GM19240 (cell line): Measurements from ENCODE around the gene RGS9BP.
"Not testable (repeated sequence)": the region's sequence is repeated elsewhere in the genome, so short reads cannot be mapped to it uniquely, and the experiment has no call there.

ENCODE experiments used
- DNase-seq: peaks from one replicate; pipeline ENCODE4 v3.0.0; 2011; ENCODE audit warnings: low spot score; ENCODE audit not compliant: insufficient read length

RGS9BP gene

DNA sequence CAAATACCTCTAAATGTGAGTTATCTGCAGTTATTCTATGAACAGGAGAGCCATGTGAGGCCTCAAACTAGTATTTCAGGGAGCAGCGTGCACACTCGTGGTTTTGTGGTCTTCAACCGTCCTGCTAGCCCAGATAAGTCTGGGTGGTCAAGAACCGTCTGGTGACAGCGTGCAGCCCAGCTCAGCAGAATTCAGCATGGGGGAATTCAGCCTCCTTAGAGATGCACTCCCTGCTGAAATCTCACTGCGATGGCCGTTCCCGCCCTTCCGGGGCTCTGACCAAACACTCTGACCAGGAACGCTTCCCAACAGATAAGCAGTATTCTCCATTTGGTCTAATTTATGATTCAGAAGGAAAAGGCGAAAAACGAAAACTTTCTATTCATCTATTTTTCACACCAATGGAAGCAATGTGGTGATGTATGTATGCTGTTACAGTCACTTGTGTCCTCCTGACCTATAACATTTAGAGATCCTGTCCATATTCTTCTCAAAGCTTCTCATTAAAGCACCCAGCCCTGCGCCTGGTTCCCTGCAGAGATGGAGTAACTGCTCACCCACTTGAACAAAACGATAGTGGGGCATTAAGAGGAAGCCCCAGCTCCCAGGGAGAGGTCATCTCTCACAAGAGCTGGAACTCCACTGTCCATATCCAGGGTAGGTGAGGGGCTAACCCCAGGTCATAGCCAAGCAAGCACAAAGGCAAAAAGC, 3.6 kb upstream of the RGS9BP start:
- no peak for DNase-seq

DNA sequence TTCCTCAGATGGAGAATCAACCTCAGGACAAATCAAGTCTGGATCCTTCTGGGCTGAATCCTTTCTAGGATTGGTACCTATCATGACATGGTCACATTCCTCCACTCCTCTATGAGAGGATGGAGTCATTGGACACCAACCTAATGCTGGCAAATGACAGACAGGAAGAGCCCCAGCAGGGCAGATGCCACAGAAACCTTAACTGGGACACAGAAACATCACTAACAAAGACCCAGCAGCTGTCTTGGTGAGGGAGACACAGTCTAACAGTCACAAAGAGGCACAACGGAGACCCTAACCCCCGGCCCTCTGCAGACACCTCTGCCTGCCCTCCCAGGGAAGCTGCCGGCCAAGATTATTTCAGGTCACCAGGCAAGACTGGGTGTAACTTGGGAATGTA, 2.8 kb upstream of the RGS9BP start:
- no peak for DNase-seq

DNA sequence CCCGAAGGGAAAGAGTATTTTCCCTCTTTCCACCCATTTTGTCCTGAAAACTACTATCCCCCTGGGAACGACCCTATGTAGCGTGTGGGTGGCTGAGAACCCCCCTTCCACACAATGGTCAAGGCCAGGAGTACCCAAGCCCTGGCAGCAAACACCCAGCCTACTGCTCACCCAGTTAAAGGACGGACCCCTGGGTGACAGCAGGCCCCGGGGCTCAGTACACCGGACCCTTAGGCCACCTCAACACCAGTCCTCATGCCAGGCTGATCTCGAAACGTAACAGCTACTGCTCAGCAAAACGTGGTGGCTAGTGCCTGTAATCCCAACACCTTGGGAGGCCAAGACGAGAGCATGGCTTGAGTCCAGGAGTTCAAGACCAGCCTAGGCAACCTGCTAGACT, 2.1 kb upstream of the RGS9BP start:
- no peak for DNase-seq

DNA sequence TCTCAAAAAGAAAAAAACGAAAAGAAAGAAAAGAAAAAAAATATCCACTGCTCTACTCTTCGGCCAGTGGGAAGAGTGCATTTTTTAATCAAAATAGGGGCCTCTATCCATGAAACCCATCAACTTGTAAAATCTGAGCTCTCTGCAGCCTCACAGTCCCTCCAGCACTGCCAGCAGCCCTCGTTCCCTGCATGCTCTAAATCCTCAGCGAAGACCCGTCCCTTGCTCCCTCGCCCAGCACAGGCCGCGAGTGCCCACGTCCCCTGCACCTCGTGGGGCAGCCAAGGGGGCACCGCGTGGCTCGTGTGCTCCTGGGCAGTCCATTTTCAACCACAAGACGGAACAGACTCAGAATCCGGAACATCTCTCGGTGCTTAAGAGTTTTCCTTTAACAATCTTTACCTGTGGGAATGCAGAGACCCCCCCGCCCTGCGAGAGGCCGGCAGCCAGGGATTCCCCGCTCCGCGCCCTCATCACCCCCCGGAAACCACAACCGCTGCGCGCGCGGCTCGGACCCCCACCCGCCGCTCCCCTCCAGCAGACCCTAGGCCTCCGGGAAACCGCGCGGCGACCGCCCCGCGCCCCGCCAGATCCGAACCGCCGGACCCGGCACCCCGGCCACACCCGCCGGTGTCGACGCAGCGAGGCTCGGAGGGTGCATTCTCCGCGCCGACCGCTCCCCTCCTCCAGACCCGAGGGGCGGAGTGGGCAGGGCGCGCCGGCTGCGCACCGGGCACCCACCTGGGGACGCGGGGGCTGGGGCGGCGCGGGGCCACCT, 1.3 kb upstream of the RGS9BP start:
- DNase-seq = no peak

DNA sequence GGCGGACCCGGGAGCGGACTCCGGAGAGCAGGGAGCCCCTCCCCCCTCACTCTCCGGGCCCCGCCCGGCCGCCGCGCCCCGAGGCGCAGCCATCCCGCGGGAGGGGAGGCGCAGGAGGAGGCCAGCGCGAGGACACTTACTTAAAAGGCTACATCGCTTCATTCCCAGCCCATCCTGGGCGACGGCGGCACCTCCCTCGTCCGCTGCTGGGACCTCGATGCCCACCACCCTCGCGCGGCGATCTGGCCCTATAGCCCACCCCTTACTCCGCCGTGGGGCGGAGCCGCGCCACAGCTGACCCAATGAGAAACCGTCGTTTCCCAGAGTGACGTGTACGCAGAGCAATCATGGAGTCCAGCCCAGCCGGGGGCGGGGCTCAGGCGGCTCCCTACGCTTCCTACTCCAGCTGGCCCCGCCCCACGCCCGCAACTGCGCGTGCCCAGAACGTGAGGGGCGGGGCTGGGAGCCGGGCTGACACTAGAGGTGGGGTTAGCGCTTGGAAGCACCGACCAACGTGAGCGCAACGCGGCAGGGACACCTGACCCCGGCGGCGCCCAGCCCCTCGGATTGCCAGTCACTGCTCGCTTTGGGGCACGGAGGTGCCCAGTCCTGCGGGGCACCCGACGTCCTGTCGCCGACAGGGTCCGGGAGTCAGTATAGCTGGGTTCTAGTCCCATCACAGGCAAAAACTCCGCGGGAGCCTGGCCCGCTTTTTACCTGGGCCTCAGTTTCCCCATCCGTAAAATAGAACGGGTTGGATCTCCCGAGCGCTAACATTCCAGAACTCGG, 523 bp upstream of the RGS9BP start, which contains the start of gene ANKRD27:
TSS of gene ANKRD27 (minus strand) at position 250 of the 789 bp plus-strand sequence. CDS start 16,165 bp downstream, outside the sequence.
- DNase-seq = peak; percentile 91

DNA sequence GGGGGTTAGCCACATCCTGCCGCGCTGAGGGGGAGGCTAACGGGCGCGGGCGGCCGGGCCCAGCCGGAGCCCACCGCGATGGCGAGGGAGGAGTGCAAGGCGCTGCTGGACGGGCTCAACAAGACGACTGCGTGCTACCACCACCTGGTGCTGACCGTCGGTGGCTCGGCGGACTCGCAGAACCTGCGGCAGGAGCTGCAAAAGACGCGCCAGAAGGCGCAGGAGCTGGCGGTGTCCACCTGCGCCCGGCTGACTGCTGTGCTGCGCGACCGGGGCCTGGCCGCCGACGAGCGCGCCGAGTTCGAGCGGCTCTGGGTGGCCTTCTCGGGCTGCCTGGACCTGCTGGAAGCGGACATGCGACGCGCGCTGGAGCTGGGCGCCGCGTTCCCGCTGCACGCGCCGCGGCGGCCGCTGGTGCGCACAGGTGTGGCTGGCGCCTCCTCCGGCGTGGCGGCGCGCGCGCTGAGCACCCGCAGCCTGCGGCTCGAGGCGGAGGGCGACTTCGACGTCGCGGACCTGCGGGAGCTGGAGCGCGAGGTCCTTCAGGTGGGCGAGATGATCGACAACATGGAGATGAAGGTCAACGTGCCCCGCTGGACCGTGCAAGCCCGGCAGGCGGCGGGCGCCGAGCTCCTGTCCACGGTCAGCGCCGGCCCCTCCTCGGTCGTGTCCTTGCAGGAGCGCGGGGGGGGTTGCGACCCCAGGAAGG, 692 bp downstream of the RGS9BP start:
- no peak for DNase-seq

DNA sequence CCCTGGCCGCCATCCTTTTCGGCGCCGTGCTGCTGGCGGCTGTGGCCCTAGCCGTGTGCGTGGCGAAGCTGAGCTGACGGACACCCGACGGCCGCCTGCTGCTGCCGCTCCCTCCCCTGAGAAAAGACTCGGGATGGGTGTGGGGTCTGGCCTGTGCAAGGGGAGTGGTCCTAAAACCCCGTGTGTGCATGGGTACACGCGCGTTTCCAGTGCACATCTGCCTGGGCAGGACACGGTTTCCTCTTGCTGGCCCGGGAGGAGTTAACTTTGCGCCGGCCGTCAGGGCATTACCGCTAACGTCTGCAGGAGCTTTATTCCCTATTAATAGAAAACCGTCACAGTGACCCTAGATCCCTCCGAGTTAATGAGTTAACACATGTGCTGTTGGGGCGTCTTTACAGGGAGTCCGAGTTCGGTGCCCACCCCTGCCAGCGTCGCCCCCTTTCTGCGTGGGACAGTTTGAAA, 1.3 kb downstream of the RGS9BP start:
- no peak for DNase-seq

DNA sequence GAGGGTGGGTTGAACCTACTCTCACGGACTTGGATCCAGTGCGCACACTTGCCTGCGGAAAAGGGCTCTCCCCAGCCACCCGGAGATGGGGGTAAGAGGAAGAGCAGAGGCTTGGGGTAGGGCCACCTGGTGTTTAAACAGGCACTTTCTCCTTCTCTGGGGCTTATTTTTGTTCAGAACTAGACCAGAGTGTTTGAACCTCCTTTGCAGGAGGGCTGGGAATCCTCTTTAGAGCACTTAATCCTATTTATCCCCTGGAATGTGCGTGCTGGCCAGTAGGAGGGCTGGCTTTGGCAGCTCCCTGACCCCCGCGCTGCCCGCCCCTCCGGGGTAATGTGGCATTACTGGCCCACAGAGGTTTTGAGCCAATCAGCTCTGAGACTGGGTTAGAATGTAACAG, 2.0 kb downstream of the RGS9BP start:
- no peak for DNase-seq

DNA sequence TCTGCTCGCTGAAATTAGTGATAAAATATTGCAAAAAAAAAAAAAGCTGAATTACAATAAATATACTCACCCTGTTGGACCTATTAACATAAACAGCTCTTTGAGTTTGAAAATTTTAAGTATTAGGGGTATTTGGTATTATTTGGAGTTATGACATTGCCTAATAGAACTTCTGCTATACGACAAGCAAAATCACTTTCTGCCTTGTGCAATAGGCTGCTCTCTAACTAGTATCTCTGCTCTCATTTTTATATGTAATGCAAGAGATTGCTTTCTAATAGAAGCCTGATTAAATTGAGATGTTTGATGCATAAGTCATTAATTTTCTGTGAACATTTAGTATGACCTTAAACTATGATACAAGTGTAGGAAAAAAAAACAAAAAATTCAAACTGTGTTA, 5.3 kb downstream of the RGS9BP start:
- no peak for DNase-seq

DNA sequence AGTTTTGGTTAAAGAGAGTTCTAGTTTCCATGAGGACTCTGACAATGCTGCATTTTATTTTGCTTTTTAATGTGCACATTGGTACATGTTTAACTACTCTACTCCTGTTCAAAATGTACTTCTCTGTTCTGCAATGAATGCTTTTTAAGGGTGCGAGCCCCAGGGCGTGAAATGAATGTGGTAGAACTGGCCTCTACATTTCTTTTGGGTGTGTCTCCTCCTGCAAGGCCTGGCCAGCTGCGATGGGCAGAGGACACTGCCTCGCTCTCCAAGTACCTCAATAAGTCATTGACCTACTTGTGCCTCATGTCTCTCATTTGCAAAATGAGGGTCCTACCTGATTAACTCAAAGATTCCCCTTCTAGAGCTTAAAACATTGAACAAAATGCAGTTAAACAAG, 6.7 kb downstream of the RGS9BP start:
- DNase-seq = no peak

DNA sequence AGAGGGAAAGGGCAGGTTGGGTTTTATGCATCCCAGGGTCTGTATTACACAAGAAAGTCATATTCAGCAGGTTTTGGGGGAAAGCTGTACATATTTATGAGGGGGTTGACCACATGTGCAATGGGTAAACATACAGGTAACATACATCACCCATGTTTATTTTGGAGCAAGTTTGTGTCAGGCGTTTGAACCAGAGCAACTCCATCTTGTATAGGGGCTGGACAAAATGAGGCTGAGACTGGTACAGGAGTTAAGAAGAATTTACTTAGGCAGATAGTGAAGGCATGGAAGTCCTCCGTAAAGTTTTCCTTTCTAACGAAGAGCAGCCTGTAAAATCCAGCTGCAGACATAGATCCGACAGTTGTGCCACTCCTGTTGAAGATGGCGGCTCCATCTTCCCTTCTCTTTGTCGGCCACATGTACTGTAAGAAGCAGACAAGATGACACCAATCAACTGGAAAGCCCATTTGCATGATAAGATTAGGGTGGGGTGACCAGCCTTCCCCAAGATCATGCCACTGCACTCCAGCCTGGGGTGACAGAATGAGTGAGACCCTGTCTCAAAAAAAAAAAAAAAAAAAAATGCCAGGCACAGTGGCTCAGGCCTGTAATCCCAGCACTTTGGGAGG, 11.3 kb downstream of the RGS9BP start:
- no peak for DNase-seq

DNA sequence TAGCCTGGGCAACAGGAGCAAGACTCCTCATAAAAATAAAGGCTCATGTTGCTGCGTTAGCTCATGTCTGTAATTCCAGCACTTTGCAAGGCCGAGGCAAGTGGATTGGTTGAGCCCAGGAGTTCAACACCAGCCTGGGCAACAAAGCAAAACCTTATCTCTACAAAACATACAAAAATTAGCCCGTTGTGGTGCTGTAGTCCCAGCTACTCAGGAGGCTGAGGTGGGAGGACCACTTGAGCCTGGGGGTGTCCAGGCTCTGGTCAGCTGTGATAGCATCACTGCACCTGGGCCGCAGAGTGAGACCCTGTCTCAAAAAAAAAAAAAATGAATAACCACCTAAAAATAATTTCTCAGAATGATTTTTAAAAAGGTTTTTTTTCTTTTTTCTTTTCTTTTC, 12.0 kb downstream of the RGS9BP start:
- DNase-seq = no peak

DNA sequence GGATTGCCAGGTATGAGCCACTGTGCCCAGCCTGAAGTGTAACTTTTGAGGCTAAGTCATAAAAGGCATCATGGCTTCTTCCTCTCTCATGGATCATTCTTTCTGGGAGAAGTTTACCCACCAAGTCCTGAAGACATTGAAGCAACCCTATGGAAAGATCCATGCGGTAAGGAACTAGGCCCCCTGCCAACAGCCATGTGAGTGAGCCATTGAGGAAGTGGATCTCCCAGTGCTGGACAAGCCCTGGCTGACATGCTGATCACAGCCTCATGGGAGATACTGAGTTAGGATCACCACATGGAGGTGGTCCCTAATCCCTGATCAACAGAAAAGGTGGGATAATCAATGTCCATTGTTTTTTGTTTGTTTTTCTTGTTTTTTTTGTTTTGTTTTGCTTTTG, 12.7 kb downstream of the RGS9BP start:
- no peak for DNase-seq

DNA sequence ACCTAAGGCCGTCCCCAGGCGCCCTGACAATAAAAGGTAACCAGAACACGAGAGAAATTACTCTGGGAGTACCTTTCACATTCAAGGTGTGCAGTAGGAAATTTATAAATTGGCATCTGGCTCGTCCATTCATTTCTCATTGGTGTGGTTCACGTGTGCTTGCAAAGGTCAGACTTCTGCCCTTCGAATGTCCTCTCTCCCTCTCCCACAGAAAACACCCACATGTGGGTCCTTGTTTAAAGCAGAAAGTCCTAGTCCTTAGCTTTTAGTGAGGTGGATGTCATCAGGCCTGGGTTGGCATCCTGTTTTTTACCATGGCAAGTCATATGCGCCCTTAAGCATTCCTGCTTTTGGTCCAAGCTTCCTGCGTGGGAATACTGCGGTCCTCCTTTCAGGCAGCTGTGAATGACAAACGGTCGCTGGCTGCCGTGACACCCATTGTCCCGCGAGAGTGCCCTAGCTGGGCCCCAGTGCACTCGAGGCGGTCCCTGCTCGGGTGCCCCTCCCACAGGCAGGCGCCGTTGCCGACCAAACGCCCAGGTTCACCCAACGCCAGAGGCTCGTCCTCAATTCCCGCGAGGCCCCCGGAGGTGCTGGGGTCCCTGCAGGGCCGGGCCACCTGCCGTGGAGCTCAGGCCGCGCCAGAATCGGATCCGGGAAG, 15.8 kb downstream of the RGS9BP start, which contains the start of gene NUDT19:
TSS of gene NUDT19 (plus strand) at position 531 of the 661 bp plus-strand sequence. CDS start 140 bp downstream, outside the sequence.
- peak; percentile 86 for DNase-seq

DNA sequence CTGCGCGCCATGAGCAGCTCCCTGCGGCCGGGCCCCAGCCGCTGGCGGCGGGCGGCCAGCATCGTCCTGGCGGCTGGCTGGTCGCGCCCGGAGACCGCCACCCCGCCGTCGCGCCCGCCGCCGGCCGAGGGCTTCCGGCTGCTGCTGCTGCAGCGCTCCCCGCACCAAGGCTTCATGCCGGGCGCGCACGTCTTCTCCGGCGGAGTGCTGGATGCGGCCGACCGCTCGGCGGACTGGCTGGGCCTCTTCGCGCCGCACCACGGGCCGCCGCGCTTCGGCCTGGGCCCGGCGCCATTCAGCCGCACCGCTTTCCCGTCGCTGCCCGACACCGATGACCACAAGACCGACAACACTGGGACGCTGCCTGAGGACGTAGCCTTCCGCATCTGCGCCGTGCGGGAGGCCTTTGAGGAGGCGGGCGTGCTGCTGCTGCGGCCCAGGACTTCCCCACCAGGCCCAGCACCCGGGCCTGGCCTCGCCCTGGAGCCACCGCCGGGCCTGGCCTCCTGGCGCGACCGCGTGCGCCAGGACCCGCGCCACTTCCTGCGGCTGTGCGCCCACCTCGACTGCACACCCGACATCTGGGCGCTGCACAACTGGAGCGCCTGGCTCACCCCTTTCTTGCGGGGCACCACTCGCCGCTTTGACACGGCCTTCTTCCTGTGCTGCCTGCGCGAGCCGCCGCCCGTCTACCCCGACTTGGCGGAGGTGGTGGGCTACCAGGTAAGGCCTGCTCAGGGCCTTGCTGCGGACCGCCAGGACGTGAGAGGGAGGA, 16.5 kb downstream of the RGS9BP start:
- DNase-seq = peak; percentile 23

DNA sequence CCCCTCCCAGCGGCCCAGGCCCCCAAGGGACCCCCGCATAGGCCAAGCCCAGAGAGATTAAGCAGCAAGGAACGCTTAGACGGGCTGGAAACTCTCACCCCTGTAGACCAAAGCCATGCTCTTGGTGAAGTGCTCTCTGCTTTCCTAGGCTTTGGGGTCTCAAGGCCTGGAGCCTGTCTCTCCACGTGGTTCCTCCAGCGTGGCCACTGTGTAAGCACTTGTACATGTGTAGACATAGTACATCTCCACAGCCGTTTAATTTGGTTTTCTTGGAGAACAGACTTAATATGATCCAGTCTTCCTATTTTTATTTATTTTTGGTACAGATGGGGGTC, 17.0 kb downstream of the RGS9BP start:
- DNase-seq = no peak

DNA sequence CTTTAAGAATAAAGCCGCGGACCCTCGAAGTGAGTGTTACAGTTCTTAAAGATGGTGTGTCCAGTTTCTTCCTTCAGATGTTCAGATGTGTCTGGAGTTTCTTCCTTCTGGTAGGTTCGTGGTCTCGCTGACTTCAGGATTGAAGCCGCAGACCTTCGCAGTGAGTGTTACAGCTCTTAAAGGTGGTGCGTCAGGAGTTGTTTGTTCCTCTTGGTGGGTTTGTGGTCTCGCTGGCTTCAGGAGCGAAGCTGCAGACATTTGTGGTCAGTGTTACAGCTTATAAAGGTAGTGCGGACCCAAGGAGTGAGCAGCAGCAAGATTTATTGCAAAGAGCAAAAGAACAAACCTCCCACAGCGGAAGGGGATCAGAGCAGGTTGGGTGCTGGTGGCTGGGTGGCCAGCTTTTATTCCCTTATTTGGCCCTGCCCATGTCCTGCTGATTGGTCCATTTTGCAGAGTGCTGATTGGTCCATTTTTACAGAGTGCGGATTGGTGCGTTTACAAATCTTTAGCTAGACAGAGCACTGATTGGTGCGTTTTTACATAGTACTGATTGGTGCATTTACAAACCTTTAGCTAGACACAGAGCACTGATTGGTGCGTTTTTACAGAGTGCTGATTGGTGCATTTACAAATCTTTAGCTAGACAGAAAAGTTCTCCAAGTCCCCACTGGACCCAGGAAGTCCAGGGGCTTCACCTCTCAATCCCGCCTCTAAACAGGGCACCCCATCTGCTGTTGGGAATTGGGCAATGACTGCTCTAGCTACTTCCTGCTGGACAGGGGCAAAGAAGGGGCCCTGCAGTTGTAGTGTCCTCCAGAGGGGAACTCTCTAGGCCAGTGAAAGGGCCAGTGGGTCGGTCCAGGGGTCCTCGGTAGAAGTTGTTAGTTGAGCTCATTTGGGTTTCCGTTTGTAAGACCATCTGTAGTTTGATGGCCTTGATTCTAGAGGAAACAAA, 17.8 kb downstream of the RGS9BP start:
- DNase-seq = not testable (repeated sequence)

DNA sequence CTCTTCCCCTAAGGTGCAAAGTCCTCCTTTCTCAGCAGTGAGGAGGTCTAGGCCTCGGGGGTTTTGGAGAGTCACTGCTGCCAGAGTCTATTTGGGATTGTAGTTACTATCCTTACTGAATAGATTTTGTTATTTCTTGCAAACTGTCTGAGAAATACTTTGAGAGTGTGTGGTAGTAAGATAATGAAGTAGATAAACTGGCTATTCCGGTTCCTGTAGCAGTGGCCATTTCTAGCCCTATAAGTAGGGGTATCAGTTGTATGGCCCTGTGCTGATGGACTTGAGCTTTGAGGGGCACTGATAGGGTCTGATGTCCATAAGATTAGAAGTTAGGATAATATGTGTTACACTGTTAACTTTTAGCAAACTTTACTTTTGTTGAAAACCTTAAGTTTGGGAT, 18.7 kb downstream of the RGS9BP start:
- not testable (repeated sequence) for DNase-seq
